WERI-Rb-1 (cell line): ENCODE data around the gene GPR146.
A peak's percentile ranks its signal among the peaks of the same experiment; 100 is the strongest.

Source experiments
- DNase-seq: peaks from one replicate; pipeline ENCODE4 v3.0.0-alpha.2; 2020
- H3K27ac ChIP-seq: fragments of 250-450 bp; sonication (Bioruptor Pico); 2 replicates; pipeline ENCODE4 v1.5.1; 2020; ENCODE audit warnings: mild to moderate bottlenecking, moderate library complexity
- H3K27me3 ChIP-seq: fragments of 250-450 bp; sonication (Bioruptor Pico); 2 replicates; pipeline ENCODE4 v1.5.1; 2021; ENCODE audit warnings: mild to moderate bottlenecking, low read depth, moderate library complexity; ENCODE audit not compliant: insufficient read depth, severe bottlenecking
- H3K36me3 ChIP-seq: fragments of 250-450 bp; sonication (Bioruptor Pico); 2 replicates; pipeline ENCODE4 v1.5.1; 2020; ENCODE audit warnings: mild to moderate bottlenecking, moderate library complexity
- H3K4me3 ChIP-seq: 2 replicates; pipeline ENCODE4 v1.5.1; 2011; ENCODE audit warnings: low read depth, mild to moderate bottlenecking, control low read depth, low read length
- H3K9me3 ChIP-seq: fragments of 250-450 bp; sonication (Bioruptor Pico); 2 replicates; pipeline ENCODE4 v1.5.1; 2021; ENCODE audit warnings: mild to moderate bottlenecking, moderate library complexity; ENCODE audit not compliant: severe bottlenecking
- TF ChIP-seq, protein P1 (sequence below): IDR thresholded peaks from 2 replicates; pipeline ENCODE4 v1.5.1; 2011; ENCODE audit warnings: low read depth, mild to moderate bottlenecking, control low read depth, inconsistent platforms, low read length

GPR146 gene

GRCh38 chr7:1083729-1084657 lies 39.6 kb downstream of the GPR146 start:
- Histone ChIP-seq H3K27me3 (no peaks in the 10 kb centered on the region), H3K36me3 (no peaks in the 10 kb centered on the region), H3K9me3 (no peaks in the 10 kb centered on the region), H3K4me3 (no peak overlapping the region), H3K27ac (no peak overlapping the region)
- TF ChIP-seq, protein P1, sequence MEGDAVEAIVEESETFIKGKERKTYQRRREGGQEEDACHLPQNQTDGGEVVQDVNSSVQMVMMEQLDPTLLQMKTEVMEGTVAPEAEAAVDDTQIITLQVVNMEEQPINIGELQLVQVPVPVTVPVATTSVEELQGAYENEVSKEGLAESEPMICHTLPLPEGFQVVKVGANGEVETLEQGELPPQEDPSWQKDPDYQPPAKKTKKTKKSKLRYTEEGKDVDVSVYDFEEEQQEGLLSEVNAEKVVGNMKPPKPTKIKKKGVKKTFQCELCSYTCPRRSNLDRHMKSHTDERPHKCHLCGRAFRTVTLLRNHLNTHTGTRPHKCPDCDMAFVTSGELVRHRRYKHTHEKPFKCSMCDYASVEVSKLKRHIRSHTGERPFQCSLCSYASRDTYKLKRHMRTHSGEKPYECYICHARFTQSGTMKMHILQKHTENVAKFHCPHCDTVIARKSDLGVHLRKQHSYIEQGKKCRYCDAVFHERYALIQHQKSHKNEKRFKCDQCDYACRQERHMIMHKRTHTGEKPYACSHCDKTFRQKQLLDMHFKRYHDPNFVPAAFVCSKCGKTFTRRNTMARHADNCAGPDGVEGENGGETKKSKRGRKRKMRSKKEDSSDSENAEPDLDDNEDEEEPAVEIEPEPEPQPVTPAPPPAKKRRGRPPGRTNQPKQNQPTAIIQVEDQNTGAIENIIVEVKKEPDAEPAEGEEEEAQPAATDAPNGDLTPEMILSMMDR, result no peak
- no peak for DNase-seq

DNA sequence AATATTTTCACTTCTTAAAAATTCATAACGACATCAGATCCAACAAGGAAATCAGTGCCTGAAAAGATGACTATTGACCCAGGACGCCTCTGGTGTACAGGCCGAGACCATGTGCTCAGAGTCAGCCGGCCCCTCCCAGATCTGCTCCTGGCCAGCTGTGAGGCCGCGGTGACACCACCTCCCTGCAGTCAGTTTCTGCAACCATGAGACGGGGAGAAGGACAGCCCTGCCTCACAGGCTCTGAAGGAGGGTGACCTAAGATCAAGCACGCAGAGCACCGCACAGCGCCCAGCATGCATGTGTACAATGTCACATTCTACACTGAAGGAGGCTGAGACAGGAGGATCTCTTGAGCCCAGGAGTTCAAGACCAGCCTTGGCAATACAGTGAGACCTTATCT lies 40.9 kb downstream of the GPR146 start:
- no peak for DNase-seq
- Histone ChIP-seq H3K27me3 (no peaks in the 10 kb centered on the region), H3K27ac (no peak overlapping the region), H3K36me3 (no peaks in the 10 kb centered on the region), H3K4me3 (no peak overlapping the region), H3K9me3 (no peaks in the 10 kb centered on the region)
- TF ChIP-seq, protein P1, result no peak

- H3K36me3 ChIP-seq, result no peaks in the 10 kb centered on the region
- no peak overlapping the region for H3K4me3 ChIP-seq
- no peak for DNase-seq
- no peaks in the 10 kb centered on the region for H3K9me3 ChIP-seq
- H3K27ac ChIP-seq, result no peak overlapping the region
- TF ChIP-seq, protein P1, result no peak
- no peaks in the 10 kb centered on the region for H3K27me3 ChIP-seq
Measured at GRCh38 chr7:1085910-1086421, 41.6 kb downstream of the GPR146 start.

DNA sequence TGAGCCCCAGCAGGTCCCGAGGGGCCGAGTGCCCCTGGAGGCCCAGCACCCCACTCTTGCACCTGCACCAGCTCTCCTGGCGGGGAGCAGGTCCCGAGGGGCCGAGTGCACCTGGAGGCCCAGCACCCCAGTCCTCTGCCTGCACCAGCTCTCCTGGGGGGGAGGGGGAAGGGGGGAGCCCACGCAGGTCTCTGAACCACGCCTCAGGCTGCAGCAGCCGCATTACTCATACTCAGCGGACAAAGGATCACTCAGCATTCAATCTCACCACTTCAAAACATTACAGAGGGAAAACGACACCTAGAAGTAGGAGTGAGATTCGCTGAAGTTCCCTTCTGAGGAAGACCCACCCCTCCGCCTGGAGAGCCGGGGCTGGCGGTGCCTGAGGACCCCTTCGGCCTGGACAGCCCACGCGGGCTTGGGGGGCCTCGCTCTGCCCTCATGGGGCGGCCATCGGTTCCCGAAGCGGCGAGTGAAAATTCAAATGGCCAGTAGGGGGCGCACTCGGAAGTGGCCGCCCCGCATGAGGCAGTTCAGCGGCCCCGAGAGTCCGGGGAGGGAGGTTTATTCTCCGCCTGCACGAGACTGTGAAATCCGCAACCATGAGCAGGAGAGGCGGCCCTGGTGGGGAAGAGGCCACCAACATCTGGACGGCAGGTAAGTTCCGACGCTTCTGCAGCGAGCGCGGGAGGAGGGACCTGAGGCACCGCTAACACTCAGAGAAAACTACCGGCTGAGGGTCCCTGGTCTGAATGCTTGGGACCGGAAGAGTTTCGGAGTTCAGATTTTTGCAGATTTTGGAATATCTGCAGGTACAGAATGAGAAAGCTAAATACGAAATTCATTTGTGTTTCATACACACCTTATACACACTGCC lies 42.5 kb downstream of the GPR146 start:
- no peaks in the 10 kb centered on the region for H3K27me3 ChIP-seq
- no peak overlapping the region for H3K27ac ChIP-seq
- H3K9me3 ChIP-seq, result no peaks in the 10 kb centered on the region
- peak; percentile 72 for DNase-seq
- peaks cover 1% of the 10 kb centered on the region; the same call in 1 of the 2 replicates for H3K36me3 ChIP-seq
- H3K4me3 ChIP-seq, result no peak overlapping the region
- TF ChIP-seq, protein P1, result peak; percentile 72

DNA sequence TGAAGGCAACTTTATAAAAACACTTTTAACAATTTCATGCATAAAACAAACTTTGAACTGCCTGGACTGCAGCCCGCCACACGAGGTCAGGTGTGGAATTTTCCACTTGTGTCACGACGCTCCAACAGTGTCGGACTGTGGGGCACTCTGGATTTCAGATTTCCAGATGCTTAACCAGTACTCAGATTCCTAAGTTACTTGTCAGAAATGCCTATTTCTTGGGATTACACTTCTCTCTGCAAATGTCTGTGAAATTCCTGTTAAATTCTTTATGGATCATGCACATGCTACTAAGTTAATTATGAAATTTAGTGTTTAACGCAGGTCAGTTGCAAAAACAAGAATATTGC lies 43.1 kb downstream of the GPR146 start:
- Histone ChIP-seq H3K27me3 (no peaks in the 10 kb centered on the region), H3K4me3 (no peak overlapping the region), H3K9me3 (no peaks in the 10 kb centered on the region), H3K36me3 (peaks cover 2% of the 10 kb centered on the region; the same call in 1 of the 2 replicates), H3K27ac (no peak overlapping the region)
- DNase-seq, result no peak
- TF ChIP-seq, protein P1, result no peak
